GM19372 (cell line): ENCODE measurements around the gene HOXB8.

Experiments used
- ATAC-seq: cut with Tn5 transposase; IDR thresholded peaks from one replicate; pipeline ENCODE4 v1.9.1; 2021; ENCODE audit warnings: mild to moderate bottlenecking, low read depth, moderate library complexity; ENCODE audit not compliant: unreplicated experiment

The HOXB8 gene

GRCh38 chr17:48597778-48598631, 17.1 kb downstream of the HOXB8 start:
- ATAC-seq = no peak

- ATAC-seq = no peak
Observed at GRCh38 chr17:48597528-48597777, 17.6 kb downstream of the HOXB8 start.

GRCh38 chr17:48596735-48597527, 18.2 kb downstream of the HOXB8 start:
- no peak for ATAC-seq

GRCh38 chr17:48596000-48596734, 18.9 kb downstream of the HOXB8 start:
- no peak for ATAC-seq

- ATAC-seq = no peak
Observed at GRCh38 chr17:48595278-48595999, 19.7 kb downstream of the HOXB8 start.

- ATAC-seq = no peak
Observed at GRCh38 chr17:48594538-48595277, 20.4 kb downstream of the HOXB8 start.

GRCh38 chr17:48593840-48594537, 21.1 kb downstream of the HOXB8 start:
- ATAC-seq = no peak

- no peak for ATAC-seq
Observed at GRCh38 chr17:48593126-48593829, 21.8 kb downstream of the HOXB8 start, which contains the start of gene HOXB5. Gene HOXB5 (minus strand): TSS chr17:48593779. CDS start chr17:48593682, 97 bp downstream.

- ATAC-seq = no peak
Observed at GRCh38 chr17:48592577-48592976, 22.5 kb downstream of the HOXB8 start.

- no peak for ATAC-seq
Observed at GRCh38 chr17:48592057-48592514, 23.0 kb downstream of the HOXB8 start.

GRCh38 chr17:48591255-48592056, 23.6 kb downstream of the HOXB8 start:
- no peak for ATAC-seq

- ATAC-seq = no peak
Observed at GRCh38 chr17:48590607-48591161, 24.4 kb downstream of the HOXB8 start.

GRCh38 chr17:48589831-48590606, 25.1 kb downstream of the HOXB8 start, which contains the start of gene HOXB3:
Gene HOXB3 (minus strand): TSS chr17:48590241. CDS start chr17:48552474, 37,767 bp downstream.
- ATAC-seq = no peak

- no peak for ATAC-seq
Observed at GRCh38 chr17:48589060-48589830, 25.8 kb downstream of the HOXB8 start.

- ATAC-seq = no peak
Observed at GRCh38 chr17:48588528-48588927, 26.6 kb downstream of the HOXB8 start.

- ATAC-seq = no peak
Observed at GRCh38 chr17:48588074-48588415, 27.0 kb downstream of the HOXB8 start.
